Mesenchymal stem cell (in vitro differentiated cells and primary cell): ENCODE results near the gene NFE2L1.
A peak's percentile ranks its signal among the peaks of the same experiment; 100 is the strongest.

ENCODE experiments used
- DNase-seq: peaks from one replicate; pipeline ENCODE4 v3.0.0-alpha.2; 2013
- H2AFZ ChIP-seq: one replicate; pipeline ENCODE4 v1.6.1; 2013; ENCODE audit warnings: low read depth, mild to moderate bottlenecking, control low read depth, inconsistent platforms, low read length, moderate library complexity
- H2AK5ac ChIP-seq: 2 replicates; pipeline ENCODE4 v1.6.1; 2013; ENCODE audit warnings: low read length, moderate library complexity, mild to moderate bottlenecking, inconsistent platforms; ENCODE audit not compliant: severe bottlenecking
- H2BK120ac ChIP-seq: one replicate; pipeline ENCODE4 v1.6.1; 2013; ENCODE audit warnings: low read depth, mild to moderate bottlenecking, inconsistent platforms, low read length, moderate library complexity
- H2BK12ac ChIP-seq, 2 experiments: one replicate each; pipeline ENCODE4 v1.6.1; 2013; ENCODE audit warnings: inconsistent platforms in 2 of 2, low read length in 2 of 2, mild to moderate bottlenecking in 2 of 2, moderate library complexity in 2 of 2, control low read depth in 1 of 2
- H2BK15ac ChIP-seq: one replicate; pipeline ENCODE4 v1.6.1; 2013; ENCODE audit warnings: mild to moderate bottlenecking, low read depth, inconsistent platforms; ENCODE audit not compliant: poor library complexity, severe bottlenecking
- H2BK5ac ChIP-seq: 2 replicates; pipeline ENCODE4 v1.6.1; 2013; ENCODE audit warnings: low read depth, mild to moderate bottlenecking, low read length, control low read depth, inconsistent platforms; ENCODE audit not compliant: poor library complexity, severe bottlenecking
- H3K14ac ChIP-seq, 2 experiments: one replicate each; pipeline ENCODE4 v1.6.1; 2013; ENCODE audit warnings: inconsistent platforms in 2 of 2, low read length in 2 of 2, control low read depth in 1 of 2, mild to moderate bottlenecking in 1 of 2, moderate library complexity in 1 of 2
- H3K18ac ChIP-seq, 2 experiments: one replicate each; pipeline ENCODE4 v1.6.1; 2013; ENCODE audit warnings: inconsistent platforms in 2 of 2, low read length in 2 of 2, control low read depth in 1 of 2, low read depth in 1 of 2, mild to moderate bottlenecking in 1 of 2
- H3K23ac ChIP-seq, 2 experiments: one replicate each; pipeline ENCODE4 v1.6.1; 2013; ENCODE audit warnings: inconsistent platforms in 2 of 2, low read length in 2 of 2, mild to moderate bottlenecking in 2 of 2, moderate library complexity in 2 of 2, control low read depth in 1 of 2
- H3K27ac ChIP-seq: 2 replicates; pipeline ENCODE4 v1.5.1; 2013; ENCODE audit warnings: mild to moderate bottlenecking, moderate library complexity, low read length, control low read depth, inconsistent platforms; ENCODE audit not compliant: poor library complexity, severe bottlenecking
- H3K27me3 ChIP-seq, 2 experiments: 2 replicates each; pipeline versions ENCODE4 v1.6.1 to v1.7.0; 2013; ENCODE audit warnings: low read length in 2 of 2, mild to moderate bottlenecking in 2 of 2, moderate library complexity in 2 of 2, control low read depth in 1 of 2, inconsistent platforms in 1 of 2; ENCODE audit not compliant: control insufficient read depth in 1 of 2, insufficient read depth in 1 of 2
- H3K36me3 ChIP-seq, 2 experiments: 2 replicates each; pipeline versions ENCODE4 v1.6.1 to v1.7.0; 2013; ENCODE audit warnings: low read length in 2 of 2, control low read depth in 1 of 2, inconsistent platforms in 1 of 2, low read depth in 1 of 2, mild to moderate bottlenecking in 1 of 2; ENCODE audit not compliant: insufficient read depth in 2 of 2, control insufficient read depth in 1 of 2
- H3K4ac ChIP-seq, 2 experiments: one replicate each; pipeline ENCODE4 v1.6.1; 2013; ENCODE audit warnings: inconsistent platforms in 2 of 2, low read length in 2 of 2, mild to moderate bottlenecking in 2 of 2, moderate library complexity in 2 of 2, control low read depth in 1 of 2, low read depth in 1 of 2
- H3K4me1 ChIP-seq: 2 replicates; pipeline ENCODE4 v1.6.1; 2013; ENCODE audit warnings: low read depth, low read length, control low read depth; ENCODE audit not compliant: control insufficient read depth, insufficient read depth
- H3K4me2 ChIP-seq: 2 replicates; pipeline ENCODE4 v1.6.1; 2013; ENCODE audit warnings: low read length, mild to moderate bottlenecking, inconsistent platforms; ENCODE audit not compliant: poor library complexity, severe bottlenecking
- H3K4me3 ChIP-seq, 2 experiments: 2 replicates each; pipeline versions ENCODE4 v1.5.1 to v1.7.0; 2013; ENCODE audit warnings: low read length in 2 of 2, mild to moderate bottlenecking in 2 of 2, control low read depth in 1 of 2, low read depth in 1 of 2; ENCODE audit not compliant: insufficient read depth in 1 of 2
- H3K79me1 ChIP-seq: replicated peaks from 2 replicates; pipeline ENCODE4 v1.6.1; 2013; ENCODE audit warnings: mild to moderate bottlenecking, control low read depth, low read length, inconsistent platforms; ENCODE audit not compliant: poor library complexity, severe bottlenecking
- H3K9ac ChIP-seq: 2 replicates; pipeline ENCODE4 v1.7.0; 2013; ENCODE audit warnings: mild to moderate bottlenecking, low read length, moderate library complexity
- H3K9me3 ChIP-seq: 2 replicates; pipeline ENCODE4 v1.7.0; 2013; ENCODE audit warnings: mild to moderate bottlenecking, low read length; ENCODE audit not compliant: control insufficient read depth
- H4K8ac ChIP-seq: one replicate; pipeline ENCODE4 v1.6.1; 2013; ENCODE audit warnings: inconsistent platforms, mild to moderate bottlenecking, low read length, moderate library complexity
- H4K91ac ChIP-seq: one replicate; pipeline ENCODE4 v1.6.1; 2013; ENCODE audit warnings: mild to moderate bottlenecking, low read length, inconsistent platforms
- WGBS: methylation state at CpG from one replicate; pipeline ENCODE4 v1.1.7; 2013; ENCODE audit warnings: mixed read lengths; 5-methylcytosine and 5-hydroxymethylcytosine counted together

NFE2L1 gene

DNA sequence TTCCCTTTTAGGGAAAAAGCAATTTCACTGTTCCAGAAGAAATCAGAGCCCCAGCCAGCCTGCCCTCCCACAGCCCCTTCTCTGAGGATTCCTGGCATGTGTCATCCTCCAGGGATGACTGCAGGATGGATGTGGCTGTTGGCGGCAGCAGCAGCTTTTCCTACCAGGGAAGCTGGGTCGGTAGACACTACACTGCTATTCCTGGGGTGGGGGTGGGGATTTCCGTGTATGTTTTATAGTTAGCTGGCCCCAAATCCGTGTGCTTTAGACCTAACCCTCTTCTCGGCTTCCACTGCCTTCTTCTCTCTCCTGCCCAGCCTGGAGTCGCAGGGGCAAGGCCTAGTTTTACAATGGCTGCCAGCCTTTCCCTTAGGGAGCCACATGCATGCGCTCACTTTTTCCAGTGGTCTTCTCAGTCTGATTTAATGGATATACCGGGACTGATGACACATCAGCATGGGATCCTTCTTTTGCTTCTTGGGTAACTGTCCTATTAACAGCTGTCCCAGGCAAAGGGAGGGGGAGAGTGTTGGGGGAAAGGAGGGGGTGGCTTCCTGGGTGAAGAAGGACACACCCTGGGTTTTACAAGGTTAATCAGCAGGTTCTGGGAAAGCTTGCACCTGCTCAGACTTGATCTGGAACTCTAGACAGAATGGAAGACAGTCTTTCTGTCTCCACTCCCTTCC is 2.7 kb upstream of the NFE2L1 start:
- H3K9me3 ChIP-seq = no peaks in the 10 kb centered on the region
- no peak overlapping the region for H2BK5ac ChIP-seq
- peak; percentile 76 for DNase-seq
- no peak overlapping the region for H2BK120ac ChIP-seq
- H2AFZ ChIP-seq = no peak overlapping the region
- peak overlapping the region in 1 of 2 experiments; percentile 28 for H3K18ac ChIP-seq
- peaks cover 0 to 4% of the 10 kb centered on the region in 2 experiments for H3K36me3 ChIP-seq
- peak overlapping the region in 1 of 2 experiments; percentile 61 for H3K4me3 ChIP-seq
- no peak overlapping the region for H3K14ac ChIP-seq
- H3K9ac ChIP-seq = peak overlapping the region; percentile 91
- no peak overlapping the region for H4K91ac ChIP-seq
- WGBS = 69% methylated on average over 7 of the region's 8 CpGs
- peak overlapping the region; percentile 47 for H4K8ac ChIP-seq
- peaks cover 4% of the 10 kb centered on the region for H3K4me1 ChIP-seq
- H3K4ac ChIP-seq = no peak overlapping the region
- peaks cover 11% of the 10 kb centered on the region for H3K79me1 ChIP-seq
- peak overlapping the region in 1 of 2 experiments; percentile 10 for H2BK12ac ChIP-seq
- H3K23ac ChIP-seq = no peak overlapping the region
- no peak overlapping the region for H2BK15ac ChIP-seq
- no peaks in the 10 kb centered on the region for H3K27me3 ChIP-seq
- no peak overlapping the region for H3K4me2 ChIP-seq
- no peak overlapping the region for H3K27ac ChIP-seq
- no peak overlapping the region for H2AK5ac ChIP-seq

DNA sequence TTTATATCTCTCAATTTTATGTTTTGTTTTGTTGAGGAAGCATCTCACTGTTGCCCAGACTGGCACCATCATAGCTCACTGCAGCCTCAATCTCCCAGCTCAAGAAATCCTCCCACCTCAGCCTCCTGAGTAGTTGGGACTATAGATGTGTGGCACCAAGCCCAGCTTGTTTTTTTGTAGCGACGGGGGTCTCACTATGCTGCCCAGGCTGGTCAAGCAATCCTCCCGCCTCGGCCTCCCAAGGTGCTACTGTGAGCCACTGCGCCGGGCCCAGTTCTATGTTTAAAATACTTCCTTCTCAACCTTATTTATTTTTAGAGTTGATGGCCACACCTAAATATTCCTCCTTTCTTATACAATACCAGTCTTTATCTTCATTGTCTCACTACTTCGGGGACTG is 1.9 kb upstream of the NFE2L1 start:
- Histone ChIP-seq H3K4me2 (no peak overlapping the region), H2BK15ac (no peak overlapping the region), H3K4me1 (peaks cover 11% of the 10 kb centered on the region), H2AFZ (no peak overlapping the region), H2BK5ac (no peak overlapping the region), H3K9me3 (no peaks in the 10 kb centered on the region), H2AK5ac (peak overlapping the region; percentile 58), H3K14ac (no peak overlapping the region), H3K27ac (no peak overlapping the region), H3K4ac (no peak overlapping the region), H2BK120ac (no peak overlapping the region), H3K36me3 (peaks cover 6 to 11% of the 10 kb centered on the region in 2 experiments), H3K18ac (no peak overlapping the region), H4K91ac (peak overlapping the region; percentile 40), H3K23ac (no peak overlapping the region), H2BK12ac (no peak overlapping the region), H3K27me3 (no peaks in the 10 kb centered on the region), H3K79me1 (peaks cover 11% of the 10 kb centered on the region), H3K9ac (peak overlapping the region; percentile 91), H3K4me3 (peak overlapping the region in 1 of 2 experiments; percentile 84), H4K8ac (no peak overlapping the region)
- DNase-seq = no peak
- WGBS = over 99% methylated on average over 7 of the region's 7 CpGs

DNA sequence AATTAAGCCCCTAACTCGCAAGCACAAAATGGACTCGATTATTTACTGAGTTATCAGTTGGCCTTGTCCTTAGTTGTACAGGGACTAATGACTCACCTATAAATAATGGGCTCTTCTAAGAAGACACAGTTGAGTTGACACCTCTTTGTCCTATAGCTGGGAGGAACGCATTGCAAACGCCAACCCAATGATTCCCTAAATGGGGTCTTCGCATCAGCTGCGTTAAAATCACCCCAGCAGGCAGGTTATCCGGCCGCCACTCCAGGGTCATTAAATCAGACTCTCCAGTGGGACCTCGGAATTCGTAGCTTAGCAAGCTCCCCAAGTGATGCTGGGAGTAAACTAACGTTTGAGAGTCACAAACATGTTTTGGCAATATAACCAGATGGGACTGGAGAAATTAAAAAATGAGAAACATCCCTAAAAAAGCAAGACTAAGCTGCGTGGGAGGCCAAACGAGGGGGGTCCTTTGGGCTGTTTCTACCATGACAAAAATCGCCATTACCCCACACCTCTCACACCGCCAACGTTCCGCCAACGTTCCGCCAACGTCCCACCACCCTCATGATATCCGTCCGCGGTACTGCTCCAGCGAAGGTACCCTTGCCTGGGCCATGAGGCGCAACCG is 932 bp upstream of the NFE2L1 start:
- Histone ChIP-seq H3K4me2 (peak overlapping the region; percentile 82), H3K27me3 (no peaks in the 10 kb centered on the region), H4K8ac (peak overlapping the region; percentile 85), H3K23ac (peak overlapping the region in 1 of 2 experiments; percentile 91), H2BK5ac (peak overlapping the region; percentile 85), H3K9ac (peak overlapping the region; percentile 91), H2AFZ (no peak overlapping the region), H3K27ac (peak overlapping the region; percentile 95), H3K4ac (peak overlapping the region; percentile 62 to 99), H2BK120ac (peak overlapping the region; percentile 58), H3K9me3 (no peaks in the 10 kb centered on the region), H2AK5ac (peak overlapping the region; percentile 30), H3K18ac (peak overlapping the region; percentile 94 to 99), H3K79me1 (peaks cover 11% of the 10 kb centered on the region), H2BK12ac (peak overlapping the region in 1 of 2 experiments; percentile 32), H3K4me1 (peaks cover 20% of the 10 kb centered on the region), H3K4me3 (peak overlapping the region; percentile 84 to 90), H3K36me3 (peaks cover 12 to 21% of the 10 kb centered on the region in 2 experiments), H3K14ac (peak overlapping the region in 1 of 2 experiments; percentile 94), H4K91ac (peak overlapping the region; percentile 99), H2BK15ac (peak overlapping the region; percentile 17)
- WGBS = 6% methylated on average over 25 of the region's 26 CpGs
- DNase-seq = no peak
